ENCODE data around the gene ARHGEF39.

The ARHGEF39 gene

GRCh38 chr9:35651956-35652828, 12.8 kb downstream of the ARHGEF39 start:
- DNase-seq (ENCODE audit: low spot score) = no peak
- no CpG with 5 or more reads among the region's 7 CpGs for WGBS, 2 donors (ENCODE audit: extremely low coverage in 2 of 2, insufficient read length in 2 of 2, insufficient replicate concordance in 1 of 2)

GRCh38 chr9:35650341-35651158, 14.4 kb downstream of the ARHGEF39 start, which contains the start of gene SIT1:
Gene SIT1 (minus strand): TSS chr9:35650931. CDS start chr9:35650853, 78 bp downstream.
- no peaks in the 10 kb centered on the region for H3K27me3 ChIP-seq (ENCODE audit: control insufficient read depth in 3 of 3, insufficient read depth in 3 of 3, low read depth in 1 of 3, low read length in 3 of 3)
- H3K36me3 ChIP-seq (replicated peaks in 1 of 2; ENCODE audit: control insufficient read depth in 2 of 2, insufficient read depth in 2 of 2, low read length in 2 of 2) = no peaks in the 10 kb centered on the region
- H3K9me3 ChIP-seq (replicated peaks in 1 of 2; ENCODE audit: control insufficient read depth in 2 of 2, insufficient read depth in 1 of 2, low read depth in 1 of 2, low read length in 2 of 2) = no peaks in the 10 kb centered on the region
- peak within 1 kb of the TSS; percentile 8 for H2AFZ ChIP-seq (ENCODE audit: low read length)
- H4K91ac ChIP-seq (ENCODE audit: low read depth, low read length, poor library complexity) = peak within 1 kb of the TSS; percentile 62
- DNase-seq (ENCODE audit: low spot score) = no peak
- H2BK5ac ChIP-seq (ENCODE audit: low read length) = peak within 1 kb of the TSS; percentile 31
- peak within 1 kb of the TSS; percentile 84 for H2BK15ac ChIP-seq (ENCODE audit: low read length)
- whole genome bisulfite sequencing, 2 donors (ENCODE audit: extremely low coverage in 2 of 2, insufficient read length in 2 of 2, insufficient replicate concordance in 1 of 2) = no CpG with 5 or more reads among the region's 22 CpGs
- peaks cover 0 to 5% of the 10 kb centered on the region in 2 donors for H3K4me1 ChIP-seq (ENCODE audit: control insufficient read depth in 2 of 2, insufficient read depth in 1 of 2, low read depth in 1 of 2, low read length in 2 of 2)
- H3K4me3 ChIP-seq (ENCODE audit: low read length in 2 of 2) = no peak within 1 kb of the TSS
- no peak within 1 kb of the TSS for H3K4ac ChIP-seq (ENCODE audit: low read length)
- no peaks in the 10 kb centered on the region for H3K79me1 ChIP-seq (ENCODE audit: low read depth, low read length)
- peak within 1 kb of the TSS; percentile 7 for H2BK120ac ChIP-seq (ENCODE audit: low read depth, low read length)
- H4K8ac ChIP-seq (ENCODE audit: low read depth, low read length) = no peak within 1 kb of the TSS
- peak within 1 kb of the TSS; percentile 29 for H3K18ac ChIP-seq (ENCODE audit: low read length)
- H3K9ac ChIP-seq (ENCODE audit: low read depth, low read length, poor library complexity) = peak within 1 kb of the TSS; percentile 1
- H2AK5ac ChIP-seq (ENCODE audit: low read depth, low read length) = peak within 1 kb of the TSS; percentile 76
- H3K4me2 ChIP-seq (ENCODE audit: insufficient read depth, low read length, poor library complexity, severe bottlenecking) = no peak within 1 kb of the TSS
- peak within 1 kb of the TSS; percentile 14 for H2BK12ac ChIP-seq (ENCODE audit: low read length)
- no peak within 1 kb of the TSS for H3K23ac ChIP-seq (ENCODE audit: low read depth, low read length, poor library complexity)
- no peak within 1 kb of the TSS for H3K14ac ChIP-seq (ENCODE audit: low read length)
- H3K27ac ChIP-seq (replicated peaks; ENCODE audit: low read length) = no peak within 1 kb of the TSS

More at GRCh38 chr9:35651956-35652828, 12.8 kb downstream of the ARHGEF39 start:
- H3K4me2 ChIP-seq (ENCODE audit: insufficient read depth, low read length, poor library complexity, severe bottlenecking) = no peak overlapping the region
- no peak overlapping the region for H4K8ac ChIP-seq (ENCODE audit: low read depth, low read length)
- H3K14ac ChIP-seq (ENCODE audit: low read length) = no peak overlapping the region
- H3K23ac ChIP-seq (ENCODE audit: low read depth, low read length, poor library complexity) = no peak overlapping the region
- no peaks in the 10 kb centered on the region for H3K36me3 ChIP-seq (replicated peaks in 1 of 2; ENCODE audit: control insufficient read depth in 2 of 2, insufficient read depth in 2 of 2, low read length in 2 of 2)
- no peak overlapping the region for H2AK5ac ChIP-seq (ENCODE audit: low read depth, low read length)
- no peak overlapping the region for H3K27ac ChIP-seq (replicated peaks; ENCODE audit: low read length)
- H3K9me3 ChIP-seq (replicated peaks in 1 of 2; ENCODE audit: control insufficient read depth in 2 of 2, insufficient read depth in 1 of 2, low read depth in 1 of 2, low read length in 2 of 2) = no peaks in the 10 kb centered on the region
- H3K27me3 ChIP-seq (ENCODE audit: control insufficient read depth in 3 of 3, insufficient read depth in 3 of 3, low read depth in 1 of 3, low read length in 3 of 3) = no peaks in the 10 kb centered on the region
- H2AFZ ChIP-seq (ENCODE audit: low read length) = no peak overlapping the region
- H2BK120ac ChIP-seq (ENCODE audit: low read depth, low read length) = no peak overlapping the region
- no peak overlapping the region for H2BK12ac ChIP-seq (ENCODE audit: low read length)
- no peak overlapping the region for H4K91ac ChIP-seq (ENCODE audit: low read depth, low read length, poor library complexity)
- H2BK5ac ChIP-seq (ENCODE audit: low read length) = no peak overlapping the region
- no peak overlapping the region for H3K4ac ChIP-seq (ENCODE audit: low read length)
- H3K4me3 ChIP-seq (ENCODE audit: low read length in 2 of 2) = no peak overlapping the region
- no peak overlapping the region for H2BK15ac ChIP-seq (ENCODE audit: low read length)
- no peaks in the 10 kb centered on the region for H3K79me1 ChIP-seq (ENCODE audit: low read depth, low read length)
- H3K9ac ChIP-seq (ENCODE audit: low read depth, low read length, poor library complexity) = no peak overlapping the region
- no peak overlapping the region for H3K18ac ChIP-seq (ENCODE audit: low read length)
- peaks cover 3 to 5% of the 10 kb centered on the region in 2 donors for H3K4me1 ChIP-seq (ENCODE audit: control insufficient read depth in 2 of 2, insufficient read depth in 1 of 2, low read depth in 1 of 2, low read length in 2 of 2)

- Histone ChIP-seq H2BK5ac (ENCODE audit: low read length) (peak overlapping the region; percentile 31), H3K14ac (ENCODE audit: low read length) (no peak overlapping the region), H3K9ac (ENCODE audit: low read depth, low read length, poor library complexity) (peak overlapping the region; percentile 1), H3K27me3 (ENCODE audit: control insufficient read depth in 3 of 3, insufficient read depth in 3 of 3, low read depth in 1 of 3, low read length in 3 of 3) (no peaks in the 10 kb centered on the region), H3K4me1 (ENCODE audit: control insufficient read depth in 2 of 2, insufficient read depth in 1 of 2, low read depth in 1 of 2, low read length in 2 of 2) (peaks cover 0 to 5% of the 10 kb centered on the region in 2 donors), H3K4me3 (ENCODE audit: low read length in 2 of 2) (no peak overlapping the region), H3K4ac (ENCODE audit: low read length) (no peak overlapping the region), H2AK5ac (ENCODE audit: low read depth, low read length) (peak overlapping the region; percentile 76), H3K4me2 (ENCODE audit: insufficient read depth, low read length, poor library complexity, severe bottlenecking) (no peak overlapping the region), H2BK120ac (ENCODE audit: low read depth, low read length) (peak overlapping the region; percentile 7), H3K27ac (replicated peaks; ENCODE audit: low read length) (no peak overlapping the region), H3K36me3 (replicated peaks in 1 of 2; ENCODE audit: control insufficient read depth in 2 of 2, insufficient read depth in 2 of 2, low read length in 2 of 2) (no peaks in the 10 kb centered on the region), H3K79me1 (ENCODE audit: low read depth, low read length) (no peaks in the 10 kb centered on the region), H4K8ac (ENCODE audit: low read depth, low read length) (no peak overlapping the region), H4K91ac (ENCODE audit: low read depth, low read length, poor library complexity) (no peak overlapping the region), H2BK15ac (ENCODE audit: low read length) (peak overlapping the region; percentile 84), H2AFZ (ENCODE audit: low read length) (peak overlapping the region; percentile 8), H3K18ac (ENCODE audit: low read length) (no peak overlapping the region), H3K9me3 (replicated peaks in 1 of 2; ENCODE audit: control insufficient read depth in 2 of 2, insufficient read depth in 1 of 2, low read depth in 1 of 2, low read length in 2 of 2) (no peaks in the 10 kb centered on the region), H2BK12ac (ENCODE audit: low read length) (peak overlapping the region; percentile 14), H3K23ac (ENCODE audit: low read depth, low read length, poor library complexity) (no peak overlapping the region)
- DNase-seq (ENCODE audit: low spot score) = no peak
- WGBS, 2 donors (ENCODE audit: extremely low coverage in 2 of 2, insufficient read length in 2 of 2, insufficient replicate concordance in 1 of 2) = no CpG with 5 or more reads among the region's 26 CpGs
These were observed 15.3 kb downstream of the ARHGEF39 start for GRCh38 chr9:35649431-35650340.

Data from neuronal stem cell (in vitro differentiated cells).